ENCODE measurements around the gene CHRNA9.

DNA sequence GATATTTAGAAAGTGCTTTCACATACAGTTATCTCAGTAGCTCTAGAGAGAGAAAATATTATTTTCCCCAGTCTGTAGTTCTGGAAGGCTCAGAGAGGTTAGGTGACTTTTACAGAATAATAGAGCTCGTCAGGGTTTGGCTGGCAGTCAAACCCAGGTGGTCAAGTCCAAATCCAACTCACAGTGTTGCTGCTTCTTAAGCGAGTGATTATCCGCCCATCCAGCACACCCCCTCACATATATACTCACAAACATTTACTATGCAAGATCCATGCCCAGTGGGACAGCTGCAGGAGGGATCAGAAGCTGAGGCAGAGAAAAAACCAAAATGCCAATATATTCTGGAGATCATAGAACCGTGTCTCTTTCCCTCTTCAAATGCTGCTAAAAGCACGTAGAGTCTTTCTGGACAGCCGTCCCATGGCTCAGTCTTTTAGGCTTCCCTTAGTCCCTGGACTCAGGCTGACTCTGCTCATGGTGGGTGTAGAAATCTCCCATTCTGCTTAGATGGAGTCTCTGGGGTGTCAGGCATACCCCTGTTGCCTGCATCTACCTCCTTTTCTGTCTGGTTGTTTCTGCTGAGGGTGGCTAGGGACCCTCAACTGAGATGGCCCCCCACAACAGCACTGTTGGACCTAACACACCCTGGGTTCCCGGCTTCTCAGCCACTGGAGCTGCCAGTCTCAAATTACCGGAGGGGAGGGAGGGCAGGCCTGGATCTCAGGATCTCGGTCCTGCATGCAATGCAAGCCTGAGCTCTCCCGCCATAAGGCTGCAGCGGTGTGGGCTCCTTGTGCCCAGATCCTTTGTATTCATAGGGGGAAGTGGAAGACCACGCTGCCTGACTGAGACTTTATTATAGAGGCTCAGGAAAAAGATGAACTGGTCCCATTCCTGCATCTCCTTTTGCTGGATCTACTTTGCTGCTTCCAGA is at the start of gene CHRNA9:
- TF ChIP-seq POLR2A (IDR thresholded peaks at IDR 0.05; ENCODE audit: low read depth, low read length) (no peak), TAF1 (IDR thresholded peaks at IDR 0.05; ENCODE audit: borderline replicate concordance, low read depth, low read length) (no peak)

Data from GM12892 (cell line).